Left renal cortex interstitium (tissue), 4 donors: ENCODE results near the gene MID2. TPM values are rescaled to one million over a fixed set of nuclear protein-coding genes. Genes with fewer than 3 reads are reported as not detected.
"Not testable (repeated sequence)": the region's sequence is repeated elsewhere in the genome, so short reads cannot be mapped to it uniquely, and the experiment has no call there.

ENCODE experiments used
- DNase-seq, 4 donors: peaks; one replicate each; pipeline ENCODE4 v3.0.0-alpha.2; 2013; ENCODE audit warnings: low read depth in 4 of 4, low spot score in 2 of 4, missing footprints in 1 of 4
- polyA plus RNA-seq, 4 donors: library from polyadenylated mRNA; unstranded; fragments of 120-200 nt; gene quantifications; one replicate each; pipeline ENCODE4 v1.2.1, GENCODE V29; 2013; ENCODE audit not compliant: insufficient read length in 4 of 4

Gene MID2
- polyA plus RNA-seq, 4 donors: 9.6 to 11.5 (median 11.0) TPM

DNA sequence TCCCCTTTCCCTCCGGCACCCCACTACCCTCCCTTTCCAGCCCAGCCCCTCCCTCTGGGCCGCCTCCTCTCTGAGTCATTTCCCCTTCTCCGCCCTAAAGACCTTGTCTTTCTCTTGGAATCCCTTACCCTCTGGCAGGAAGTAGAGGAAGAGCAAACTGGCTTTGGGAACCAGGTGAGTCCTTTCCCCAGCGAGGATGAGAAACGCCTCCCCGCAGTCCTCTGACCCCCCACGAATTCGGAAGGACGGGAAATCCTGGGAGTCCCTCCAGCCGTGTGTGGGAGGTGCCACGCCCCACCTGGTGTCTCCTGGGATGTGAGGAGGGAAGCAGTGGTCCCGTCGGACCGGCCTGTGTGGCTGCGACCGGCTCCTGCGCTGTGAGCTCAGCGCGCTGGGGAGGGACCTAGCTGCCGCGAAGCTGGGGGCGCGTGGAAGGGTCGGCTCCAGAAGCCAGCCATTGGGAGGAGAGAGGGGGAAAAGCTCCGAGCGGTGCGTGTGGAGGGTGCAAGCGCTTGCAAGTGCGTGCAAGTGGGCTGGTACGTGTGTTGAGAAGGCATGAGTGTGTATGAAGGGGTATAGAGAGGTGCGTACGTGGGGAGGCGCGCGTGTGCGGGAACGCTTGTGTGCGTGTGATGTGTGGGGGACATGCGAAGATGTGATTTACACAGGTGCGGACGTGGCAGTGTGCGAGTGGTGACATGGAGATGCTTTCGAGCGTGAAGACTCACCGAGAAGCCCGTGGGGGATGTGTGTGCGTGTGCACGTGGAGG is 110.2 kb downstream of the MID2 start:
- no peak for DNase-seq

DNA sequence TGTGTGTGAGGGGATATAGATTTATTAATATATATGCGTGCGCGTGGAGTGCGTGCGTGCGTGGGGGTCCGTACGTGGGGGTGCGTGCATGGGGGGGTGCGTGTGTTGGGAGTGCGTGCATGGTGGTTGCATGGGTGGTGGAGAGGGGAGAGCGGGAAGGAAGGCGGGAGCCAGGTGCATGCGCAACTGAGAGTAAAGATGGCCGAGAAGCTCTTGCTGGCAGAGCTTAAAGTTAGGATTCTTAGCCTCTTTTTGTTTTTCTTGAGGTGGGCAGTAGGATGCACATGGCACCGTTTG is 110.7 kb downstream of the MID2 start:
- DNase-seq: no peak

DNA sequence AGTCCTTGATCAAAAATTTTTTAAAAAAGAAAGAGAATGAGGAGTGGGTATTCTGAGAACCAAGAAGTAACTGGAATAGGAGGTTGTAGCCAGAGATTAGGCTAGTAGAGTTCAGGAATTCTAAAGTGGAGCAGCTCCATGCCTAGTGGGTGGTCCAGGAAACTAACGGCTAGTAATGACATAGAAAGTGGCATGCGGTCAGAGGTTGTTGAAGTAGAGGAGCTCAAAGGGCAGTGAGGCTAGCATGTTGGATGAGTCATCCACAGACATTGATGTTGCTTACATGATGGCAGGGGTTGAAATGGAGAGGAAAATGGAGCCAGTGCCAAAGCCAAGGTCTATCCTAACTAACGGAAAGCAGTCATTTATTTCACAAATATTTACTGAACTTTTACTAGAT is 114.4 kb downstream of the MID2 start:
- DNase-seq: no peak

DNA sequence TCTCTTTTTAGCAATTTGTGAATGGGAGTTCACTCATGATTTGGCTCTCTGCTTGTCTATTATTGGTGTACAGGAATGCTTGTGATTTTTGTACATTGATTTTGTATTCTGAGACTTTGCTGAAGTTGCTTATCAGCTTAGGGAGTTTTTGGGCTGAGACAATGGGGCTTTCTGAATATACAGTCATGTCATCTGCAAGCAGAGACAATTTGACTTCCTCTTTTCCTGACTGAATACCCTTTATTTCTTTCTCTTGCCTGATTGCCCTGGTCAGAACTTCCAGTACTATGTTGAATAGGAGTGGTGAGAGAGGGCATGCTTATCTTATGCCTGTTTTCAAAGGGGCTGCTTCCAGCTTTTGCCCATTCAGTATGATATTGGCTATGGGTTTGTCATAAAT is 129.7 kb downstream of the MID2 start:
- DNase-seq: not testable (repeated sequence)

DNA sequence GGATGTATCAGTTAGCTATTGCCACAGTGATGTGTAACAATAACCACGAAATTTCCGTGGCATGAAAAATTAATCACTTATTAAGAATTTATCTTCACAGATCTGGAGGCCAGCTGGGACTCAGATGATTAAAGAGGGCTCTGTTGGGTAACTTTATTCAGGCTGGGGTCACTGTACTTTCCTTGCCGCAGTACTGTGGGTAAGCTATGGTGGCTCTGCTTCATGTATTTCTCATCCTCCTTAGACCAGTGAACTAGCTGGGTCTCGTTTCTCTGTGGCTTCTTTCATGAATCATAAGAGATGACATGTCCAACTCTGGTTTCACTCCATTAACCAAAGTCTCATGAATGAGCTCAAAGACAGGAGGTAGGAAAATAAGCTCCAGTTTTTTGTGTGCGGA is 143.0 kb downstream of the MID2 start:
- DNase-seq: no peak

DNA sequence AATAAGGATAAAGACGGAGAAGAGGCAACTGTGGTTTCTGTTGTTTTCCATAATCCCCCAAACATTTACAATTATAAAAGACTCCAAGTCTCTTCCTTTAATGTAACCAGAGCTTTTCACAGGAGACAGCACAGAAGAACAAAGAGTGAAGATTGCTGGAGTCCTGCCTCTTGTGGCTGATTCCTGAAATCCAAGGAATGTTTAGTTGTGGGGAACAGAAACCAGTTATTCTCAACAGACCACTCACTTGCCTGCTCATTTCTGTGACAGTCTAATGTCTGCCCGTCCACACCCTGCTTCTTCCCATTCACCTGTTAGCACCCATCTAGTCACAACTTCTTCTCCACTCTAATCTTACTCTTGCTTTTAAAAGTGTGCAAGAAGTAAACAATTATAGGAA is 144.4 kb downstream of the MID2 start:
- no peak for DNase-seq

DNA sequence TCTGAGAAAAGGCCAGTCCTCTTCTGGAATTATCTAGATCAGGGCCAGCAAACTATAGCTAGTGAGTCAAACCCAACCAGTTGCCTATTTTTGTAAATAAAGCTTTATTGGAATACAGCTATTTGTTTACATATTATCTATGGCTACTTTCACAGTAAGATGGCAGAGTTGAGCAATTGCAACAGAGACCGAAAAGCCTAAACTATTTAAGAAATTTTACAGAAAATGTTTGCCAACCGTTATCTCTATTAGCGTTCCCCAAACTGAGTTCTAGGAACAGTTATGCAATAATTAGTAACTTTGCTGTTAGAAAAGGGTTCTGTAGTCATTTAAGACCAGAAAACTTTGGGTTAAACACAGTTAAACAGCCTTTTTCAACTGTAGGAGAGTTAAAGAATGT is 146.0 kb downstream of the MID2 start:
- DNase-seq: no peak

Other genes with a start within 250 kb of the MID2 start
- gene PRPS1, start 197.4 kb upstream of the MID2 start, polyA plus RNA-seq: 10 to 100 TPM; 45.6 to 53.5 (median 52.2) TPM
- gene TSC22D3, start 50.1 kb upstream of the MID2 start, polyA plus RNA-seq: 100 to 1,000 TPM; 106 to 127 (median 118) TPM
- gene NCBP2L, start 48.1 kb upstream of the MID2 start, polyA plus RNA-seq: under 1 TPM in 1 of 4 donors, not detected in 3; 0.05 TPM
- gene TEX13B, start 156.5 kb downstream of the MID2 start, polyA plus RNA-seq: not detected
- gene VSIG1, start 219.2 kb downstream of the MID2 start, polyA plus RNA-seq: 1 to 10 TPM in 1 of 4 donors, under 1 TPM in 3; 0.73 to 1.5 (median 0.99) TPM